Right kidney (tissue), 1 donor: ENCODE data around the gene EN1.

Experiments
- DNase-seq: peaks from one replicate; pipeline ENCODE4 v3.0.0-alpha.2; 2016

EN1 gene

GRCh38 chr2:118822015-118822414 lies 25.4 kb downstream of the EN1 start:
- DNase-seq: no peak

- DNase-seq: no peak
These were observed 30.0 kb downstream of the EN1 start for GRCh38 chr2:118817469-118817868.

- DNase-seq: no peak
These were observed 30.8 kb downstream of the EN1 start for GRCh38 chr2:118816669-118817068.

GRCh38 chr2:118815731-118816130 lies 31.7 kb downstream of the EN1 start:
- no peak for DNase-seq

- no peak for DNase-seq
These were observed 32.1 kb downstream of the EN1 start for GRCh38 chr2:118815314-118815713.

GRCh38 chr2:118814368-118814767 lies 33.1 kb downstream of the EN1 start:
- DNase-seq: no peak

GRCh38 chr2:118813601-118814339 lies 33.7 kb downstream of the EN1 start:
- no peak for DNase-seq

GRCh38 chr2:118813111-118813510 lies 34.3 kb downstream of the EN1 start:
- no peak for DNase-seq

GRCh38 chr2:118812552-118812951 lies 34.9 kb downstream of the EN1 start:
- no peak for DNase-seq

- no peak for DNase-seq
These were observed 35.8 kb downstream of the EN1 start for GRCh38 chr2:118811514-118812115.

GRCh38 chr2:118810766-118811165 lies 36.7 kb downstream of the EN1 start:
- no peak for DNase-seq

GRCh38 chr2:118808429-118808809 lies 39.0 kb downstream of the EN1 start:
- peak; percentile 43 for DNase-seq

- peak; percentile 31 for DNase-seq
These were observed 39.6 kb downstream of the EN1 start for GRCh38 chr2:118807668-118808428.

- DNase-seq: peak; percentile 27
These were observed 40.4 kb downstream of the EN1 start for GRCh38 chr2:118806797-118807667.

GRCh38 chr2:118805064-118805690 lies 42.3 kb downstream of the EN1 start:
- DNase-seq: no peak

- no peak for DNase-seq
These were observed 44.4 kb downstream of the EN1 start for GRCh38 chr2:118803012-118803411.

- no peak for DNase-seq
These were observed 46.3 kb downstream of the EN1 start for GRCh38 chr2:118801151-118801550.

- no peak for DNase-seq
These were observed 46.7 kb downstream of the EN1 start for GRCh38 chr2:118800736-118801135.

- no peak for DNase-seq
These were observed 52.9 kb downstream of the EN1 start for GRCh38 chr2:118794546-118794945.
